GM21825 (cell line): ENCODE data around the gene ELF2.
"Not testable (repeated sequence)": the region's sequence is repeated elsewhere in the genome, so short reads cannot be mapped to it uniquely, and the experiment has no call there.

Experiments used
- ATAC-seq: cut with Tn5 transposase; IDR thresholded peaks from one replicate; pipeline ENCODE4 v1.9.1; 2021; ENCODE audit warnings: mild to moderate bottlenecking, moderate library complexity; ENCODE audit not compliant: unreplicated experiment

Gene ELF2

DNA sequence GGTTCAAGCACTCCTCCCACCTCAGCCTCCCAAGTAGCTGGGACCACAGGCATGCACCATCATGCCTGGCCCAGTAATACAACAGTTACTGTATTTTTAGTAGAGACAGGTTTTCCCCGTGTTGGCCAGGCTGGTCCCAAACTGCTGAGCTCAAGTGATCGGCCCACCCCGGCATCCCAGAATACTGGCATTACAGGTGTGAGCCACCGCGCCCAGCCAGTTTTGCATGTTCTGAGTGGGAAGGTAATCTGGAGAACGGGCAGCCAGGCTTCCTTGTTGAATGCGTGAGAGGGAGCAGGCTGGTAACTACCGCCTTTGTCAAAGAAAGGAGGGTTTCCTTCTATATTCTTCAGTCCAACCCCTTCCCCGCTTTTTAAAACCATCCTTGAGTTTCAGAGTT is 152.3 kb downstream of the ELF2 start:
- ATAC-seq = no peak

DNA sequence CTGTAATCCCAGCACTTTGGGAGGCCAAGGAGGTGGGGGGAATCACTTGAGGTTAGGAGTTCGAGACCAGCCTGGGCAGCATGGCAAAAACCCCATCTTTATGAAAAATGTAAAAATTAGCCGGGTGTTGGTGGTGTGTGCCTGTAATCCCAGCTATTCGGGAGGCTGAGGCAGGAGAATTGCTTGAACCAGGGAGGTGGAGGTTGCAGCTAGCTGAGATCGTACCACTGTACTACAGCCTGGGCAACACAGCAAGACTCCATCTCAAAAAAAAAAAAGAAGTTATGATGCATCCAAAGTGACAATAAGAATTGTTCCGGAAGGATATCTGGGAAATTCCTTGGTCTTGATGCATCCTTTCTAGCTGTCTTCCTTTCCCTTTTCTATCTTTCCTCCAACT is 154.2 kb downstream of the ELF2 start:
- ATAC-seq = no peak

DNA sequence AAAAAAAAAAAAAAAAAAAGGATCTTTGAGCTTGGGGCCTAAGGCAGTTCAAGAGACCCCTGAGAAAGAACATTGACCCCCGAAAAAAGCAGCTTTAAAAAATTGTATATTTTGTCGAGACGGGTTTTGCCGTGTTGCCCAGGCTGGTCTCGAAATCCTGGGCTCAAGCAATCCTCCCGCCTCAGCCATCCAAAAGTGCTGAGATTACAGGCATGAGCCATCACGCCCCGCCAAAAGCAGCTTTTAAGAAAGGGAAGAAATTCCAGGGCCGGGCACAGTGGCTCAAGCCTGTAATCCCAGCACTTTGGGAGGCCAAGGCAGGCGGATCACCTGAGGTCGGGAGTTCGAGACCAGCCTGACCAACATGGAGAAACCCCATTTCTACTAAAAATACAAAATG is 155.9 kb downstream of the ELF2 start:
- ATAC-seq = not testable (repeated sequence)

DNA sequence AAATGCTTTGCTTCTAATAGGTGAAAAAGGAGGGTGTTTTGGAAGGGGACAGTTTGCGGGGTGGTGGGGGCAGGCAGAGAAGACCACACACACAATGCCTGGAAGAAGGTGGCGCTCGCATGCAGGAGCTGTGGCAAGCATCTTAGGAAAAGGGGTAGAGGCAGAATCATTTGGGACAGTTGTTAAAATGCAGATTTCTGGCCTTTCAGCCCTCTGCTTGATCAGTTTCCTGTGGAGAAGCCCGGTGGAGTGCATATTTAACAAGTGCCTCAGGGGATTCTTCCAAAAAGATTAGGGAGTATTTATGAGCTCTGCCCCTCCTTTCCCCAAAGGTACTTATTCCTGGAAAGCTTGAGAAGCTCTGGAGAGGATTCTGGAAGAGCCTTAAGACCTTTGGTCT is 156.6 kb downstream of the ELF2 start:
- no peak for ATAC-seq

DNA sequence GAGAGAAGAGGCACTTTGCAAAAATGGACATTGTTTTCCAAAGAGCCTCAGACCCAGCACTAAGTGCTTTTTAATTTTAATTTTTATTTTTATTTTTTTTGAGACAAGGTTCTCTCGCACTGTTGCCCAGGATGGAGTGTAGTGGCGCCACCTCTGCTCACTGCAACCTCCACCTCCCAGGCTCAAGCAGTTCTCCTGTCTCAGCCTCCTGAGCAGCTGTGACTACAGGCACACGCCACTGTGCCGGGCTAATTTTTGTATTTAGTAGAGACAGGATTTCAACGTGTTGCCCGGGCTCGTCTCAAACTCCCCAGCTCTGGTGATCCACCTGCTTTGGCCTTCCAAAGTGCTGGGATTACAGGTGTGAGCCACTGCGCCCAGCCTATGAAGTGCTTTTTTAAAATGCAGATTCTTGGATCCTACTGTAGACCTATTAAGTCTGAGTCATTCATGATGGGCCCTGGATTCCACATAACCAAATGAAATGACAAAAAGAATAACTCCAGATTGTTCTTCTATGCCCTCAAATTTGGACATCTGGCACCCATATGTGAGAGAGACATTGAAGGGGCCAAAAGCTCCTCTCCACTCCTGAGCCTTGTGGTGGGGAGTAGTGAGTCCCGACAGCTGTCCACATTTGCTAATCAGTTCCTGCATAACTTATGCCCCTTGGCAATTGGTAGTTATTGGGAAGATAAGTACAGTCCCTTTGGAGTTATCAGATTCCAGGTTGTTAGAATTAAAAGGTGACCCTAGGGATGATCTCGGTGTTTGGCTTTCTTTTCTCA is 157.9 kb downstream of the ELF2 start:
- ATAC-seq = no peak

DNA sequence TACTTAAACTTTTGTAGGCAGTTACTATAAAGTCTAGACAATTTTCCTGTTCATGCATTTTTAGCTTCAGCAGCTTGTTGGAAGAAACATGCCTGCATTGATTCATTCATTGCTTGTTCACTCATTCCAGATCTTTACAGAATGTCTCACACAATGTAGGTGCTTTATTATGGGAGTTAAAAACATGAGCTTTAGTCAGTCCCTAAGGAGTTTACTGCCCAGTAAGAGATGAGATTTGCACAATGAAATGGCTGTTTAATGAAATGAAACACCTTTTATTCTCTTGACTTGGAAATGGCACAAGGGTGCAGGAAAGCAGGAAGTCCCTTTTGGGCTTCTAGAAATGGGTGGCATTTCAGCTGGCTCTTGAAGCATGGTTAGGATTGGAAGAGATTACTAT is 158.5 kb downstream of the ELF2 start:
- no peak for ATAC-seq

DNA sequence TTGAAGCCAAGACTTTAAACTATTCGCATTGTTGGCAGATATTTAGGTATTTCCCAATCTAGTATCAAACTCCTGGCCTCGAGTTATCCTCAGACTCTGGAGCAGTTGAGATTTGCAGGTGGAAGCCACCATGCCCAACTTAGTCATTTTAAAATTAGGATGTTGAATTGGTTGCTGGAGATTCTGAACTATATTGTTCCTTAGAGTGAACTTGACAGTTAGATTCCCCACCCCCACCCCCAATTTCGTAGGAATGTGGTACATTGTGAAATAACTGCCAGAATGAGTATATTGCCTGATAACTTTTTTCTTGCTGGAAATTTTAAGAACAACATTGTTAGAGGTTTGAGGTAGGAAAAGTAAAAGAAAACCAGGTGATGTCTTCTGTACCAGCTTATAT is 159.2 kb downstream of the ELF2 start:
- no peak for ATAC-seq

DNA sequence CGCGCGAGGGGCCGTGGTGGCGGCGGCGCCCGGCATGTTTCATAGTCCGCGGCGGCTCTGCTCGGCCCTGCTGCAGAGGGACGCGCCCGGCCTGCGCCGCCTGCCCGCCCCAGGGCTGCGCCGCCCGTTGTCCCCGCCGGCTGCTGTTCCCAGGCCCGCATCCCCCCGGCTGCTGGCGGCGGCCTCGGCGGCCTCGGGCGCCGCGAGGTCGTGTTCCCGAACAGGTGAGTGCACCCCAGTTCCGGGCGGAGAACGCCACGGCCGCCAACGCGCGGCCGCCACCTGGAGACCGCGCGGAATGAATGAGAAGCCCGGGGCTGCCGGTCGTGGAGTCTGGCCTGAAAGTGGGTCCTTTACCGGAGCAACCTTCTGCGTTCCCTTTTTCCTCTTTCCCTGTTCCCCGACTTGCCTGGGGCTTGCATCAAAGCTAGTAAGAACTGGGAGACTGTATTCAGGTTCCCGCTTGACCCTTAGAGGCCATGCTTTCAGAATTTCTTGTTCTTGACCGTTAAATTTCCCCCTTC is 161.0 kb downstream of the ELF2 start:
- ATAC-seq = peak; percentile 43

DNA sequence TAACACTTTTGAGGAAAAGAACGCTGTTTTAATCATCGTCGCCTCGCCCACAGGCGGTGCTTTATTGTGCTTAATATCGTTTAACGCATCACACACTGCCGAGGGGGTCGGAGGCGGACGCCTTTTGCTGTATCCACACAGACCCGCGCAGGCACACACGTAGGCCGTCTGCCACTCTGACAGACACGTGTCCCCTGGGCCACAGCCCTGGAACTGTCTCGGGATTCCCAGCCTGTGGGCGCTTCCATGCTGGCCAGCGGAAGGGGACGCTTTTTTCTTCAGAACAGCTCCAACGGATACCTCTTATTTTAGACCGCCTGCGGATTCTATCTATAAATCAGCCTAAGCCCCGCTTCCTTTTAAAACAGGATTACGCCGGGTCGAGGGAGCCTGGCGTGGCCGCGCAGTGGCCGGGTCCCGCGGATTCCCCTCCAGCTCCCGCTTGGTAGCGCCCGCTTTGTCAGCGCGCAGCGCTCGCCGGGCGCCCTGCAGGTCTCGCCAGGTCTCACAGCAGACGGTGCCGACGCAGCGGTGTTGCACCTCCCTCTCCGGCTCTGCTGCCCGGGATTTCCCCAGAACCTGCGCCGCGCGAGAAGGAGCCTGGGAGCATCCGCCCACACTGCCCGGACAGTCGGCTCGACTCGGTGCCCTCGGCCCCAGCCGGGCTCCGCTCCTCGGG is 161.6 kb downstream of the ELF2 start, which contains the start of gene NOCT:
TSS of gene NOCT (plus strand) at position 513 of the 679 bp plus-strand sequence. CDS start 201 bp downstream, outside the sequence.
- peak; percentile 95 for ATAC-seq

DNA sequence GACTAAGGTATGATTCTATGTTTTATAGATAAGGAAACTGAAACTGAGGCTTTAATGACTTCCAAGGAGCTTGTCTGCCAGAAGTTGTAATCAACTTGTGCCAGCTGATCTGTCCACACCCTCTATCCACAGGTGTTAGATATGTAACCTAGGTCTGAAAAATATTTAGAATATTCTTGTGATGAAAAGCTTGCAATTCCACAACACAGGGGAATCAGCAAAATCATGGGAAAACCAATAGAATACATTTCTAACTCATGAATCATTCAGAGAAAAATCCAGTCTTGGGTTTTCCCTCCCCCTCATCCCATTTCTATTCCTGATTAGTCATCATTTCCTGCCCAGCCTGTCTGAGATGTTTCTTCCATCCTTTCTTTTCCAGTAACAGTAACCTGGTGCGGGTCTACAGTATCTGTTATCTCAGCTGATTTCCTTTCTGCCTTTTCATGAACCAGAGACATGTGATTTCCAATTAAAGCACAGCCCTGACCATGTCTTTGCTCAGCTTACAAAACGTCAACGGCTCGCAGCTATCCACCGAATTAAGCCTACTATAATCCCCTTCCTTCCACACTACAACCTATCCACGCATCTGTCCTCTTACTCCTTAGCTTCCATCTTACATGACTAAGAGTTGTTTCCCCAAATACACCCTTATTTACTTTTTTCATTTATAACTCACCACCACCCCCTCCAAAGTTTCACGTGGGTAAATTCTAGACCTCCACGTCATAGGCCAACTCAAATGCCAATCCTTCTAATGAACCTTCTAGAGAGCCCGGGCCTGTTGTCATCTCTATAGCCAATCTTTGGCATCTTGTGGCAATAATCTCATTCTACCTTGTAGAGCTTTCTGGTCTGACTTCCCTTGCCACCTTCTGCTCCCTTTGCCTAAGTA is 162.4 kb downstream of the ELF2 start:
- ATAC-seq = peak; percentile 4

DNA sequence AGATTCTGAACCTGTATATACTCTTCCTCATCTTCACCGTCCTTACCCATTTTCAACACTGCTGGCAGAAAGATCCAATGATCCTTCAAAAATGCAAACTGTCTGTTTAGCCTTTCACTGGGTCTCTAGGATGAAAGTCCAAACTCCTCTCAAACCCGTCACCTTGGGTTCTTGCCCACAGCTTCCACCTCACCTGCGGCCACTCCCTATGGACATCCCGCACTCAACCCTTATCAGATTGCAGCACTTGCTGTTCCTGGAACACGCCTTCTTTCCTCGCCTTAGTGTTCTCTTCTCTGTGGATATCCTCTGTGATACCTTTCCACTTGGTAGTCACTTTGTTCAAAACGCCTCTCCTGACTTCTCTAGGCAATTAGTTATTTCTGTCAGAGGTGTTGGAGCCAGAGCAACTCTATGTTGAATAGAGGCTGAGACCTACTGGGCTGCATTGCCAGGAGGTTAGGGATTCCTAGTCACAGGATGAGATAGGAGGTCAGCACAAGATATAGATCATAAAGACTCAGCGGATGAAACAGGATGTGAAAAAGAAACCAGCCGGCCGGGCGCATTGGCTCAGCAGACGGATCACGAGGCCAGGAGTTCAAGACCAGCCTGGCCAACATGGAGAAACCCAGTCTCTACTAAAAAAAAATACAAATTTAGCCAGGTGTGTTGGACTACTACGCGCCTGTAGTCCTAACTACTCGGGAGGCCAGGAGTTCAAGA is 165.6 kb downstream of the ELF2 start:
- no peak for ATAC-seq

DNA sequence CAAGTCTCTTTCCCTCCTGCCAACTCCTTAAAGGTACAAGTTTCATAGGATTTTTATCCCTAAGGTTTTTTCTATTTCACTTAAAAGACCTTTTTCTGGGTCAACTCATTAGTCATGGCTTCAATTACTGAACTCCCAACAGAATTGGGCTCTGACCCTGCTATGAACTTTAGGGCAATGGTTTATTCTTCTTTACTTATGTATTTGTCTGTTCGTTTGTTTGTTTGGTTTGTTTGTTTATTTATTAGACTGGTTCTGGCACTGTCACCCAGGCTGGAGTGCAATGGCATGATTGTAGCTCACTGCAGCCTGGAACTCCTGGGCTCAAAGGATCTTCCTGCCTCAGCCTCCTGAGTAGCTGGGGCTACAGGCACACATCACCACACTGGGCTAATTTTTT is 167.3 kb downstream of the ELF2 start:
- ATAC-seq = no peak

DNA sequence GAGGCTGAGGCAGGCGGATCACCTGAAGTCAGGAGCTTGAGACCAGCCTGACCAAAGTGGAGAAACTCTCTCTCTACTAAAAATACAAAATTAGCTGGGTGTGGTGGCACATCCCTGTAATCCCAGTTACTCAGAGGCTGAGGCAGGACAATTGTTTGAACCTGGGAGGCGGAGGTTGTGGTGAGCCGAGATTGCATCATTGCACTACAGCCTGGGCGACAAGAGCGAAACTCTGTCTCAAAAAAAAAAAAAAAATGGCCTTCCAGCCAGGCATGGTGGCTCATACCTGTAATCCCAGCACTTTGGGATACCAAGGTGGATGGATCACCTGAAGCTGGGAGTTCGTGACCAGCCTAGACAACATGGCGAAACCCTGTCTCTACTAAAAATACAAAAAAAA is 168.7 kb downstream of the ELF2 start:
- not testable (repeated sequence) for ATAC-seq

DNA sequence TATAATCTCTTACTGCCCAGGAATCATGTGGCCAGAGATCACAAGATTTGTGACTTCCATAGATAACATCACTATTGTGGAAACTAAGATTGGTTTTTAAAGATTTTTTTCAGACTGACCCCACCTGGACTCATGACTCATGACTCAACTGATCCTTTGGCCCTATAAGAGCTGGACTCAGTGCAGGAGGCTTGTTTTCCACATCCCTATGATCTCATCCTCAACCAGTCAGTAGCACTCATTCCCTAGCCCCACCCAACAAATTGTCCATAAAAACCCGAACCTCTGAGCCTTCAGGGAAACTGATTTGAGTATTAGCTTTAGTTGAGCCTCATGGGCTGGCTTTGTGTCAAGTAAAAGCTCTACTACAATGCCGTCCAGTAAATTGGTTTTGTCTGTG is 169.4 kb downstream of the ELF2 start:
- ATAC-seq = no peak
